Activated naive CD4-positive, alpha-beta T cell treated with anti-CD3 and anti-CD28 coated beads, Interleukin-2, amount 50 U/mL, for 72 hours (primary cell): ENCODE measurements around the gene JMJD6. TPM values are rescaled to one million over a fixed set of nuclear protein-coding genes. Genes with fewer than 3 reads are reported as not detected.
"Not testable (repeated sequence)": the region's sequence is repeated elsewhere in the genome, so short reads cannot be mapped to it uniquely, and the experiment has no call there.

ENCODE experiments used
- ATAC-seq, 2 donors: fragments of 150-1000 bp; cut with Tn5 transposase; 2 replicates each; pipeline ENCODE4 v1.10.0; 2021; ENCODE audit warnings: mild to moderate bottlenecking in 2 of 2, moderate library complexity in 2 of 2
- DNase-seq, 2 donors: peaks; one replicate each; pipeline ENCODE4 v3.0.0; 2021 to 2022; ENCODE audit warnings: low spot score in 2 of 2
- H3K27ac Mint-ChIP-seq, 2 donors: one replicate each; pipeline ENCODE4 v1.8.0; 2022; ENCODE audit warnings: mild to moderate bottlenecking in 2 of 2, mixed read lengths in 2 of 2
- H3K36me3 Mint-ChIP-seq, 2 donors: one replicate each; pipeline ENCODE4 v1.8.0; 2022; ENCODE audit warnings: mixed read lengths in 2 of 2
- H3K9me3 Mint-ChIP-seq, 2 donors: one replicate each; pipeline ENCODE4 v1.8.0; 2022; ENCODE audit warnings: mixed read lengths in 2 of 2
- total RNA-seq, 2 donors: library from RNA; stranded (reverse); gene quantifications; one replicate each; pipeline ENCODE4 v1.2.3, GENCODE V29; 2022

The JMJD6 gene
- total RNA-seq, 2 donors from 2014 or later = 82.3 to 91.0 TPM

DNA sequence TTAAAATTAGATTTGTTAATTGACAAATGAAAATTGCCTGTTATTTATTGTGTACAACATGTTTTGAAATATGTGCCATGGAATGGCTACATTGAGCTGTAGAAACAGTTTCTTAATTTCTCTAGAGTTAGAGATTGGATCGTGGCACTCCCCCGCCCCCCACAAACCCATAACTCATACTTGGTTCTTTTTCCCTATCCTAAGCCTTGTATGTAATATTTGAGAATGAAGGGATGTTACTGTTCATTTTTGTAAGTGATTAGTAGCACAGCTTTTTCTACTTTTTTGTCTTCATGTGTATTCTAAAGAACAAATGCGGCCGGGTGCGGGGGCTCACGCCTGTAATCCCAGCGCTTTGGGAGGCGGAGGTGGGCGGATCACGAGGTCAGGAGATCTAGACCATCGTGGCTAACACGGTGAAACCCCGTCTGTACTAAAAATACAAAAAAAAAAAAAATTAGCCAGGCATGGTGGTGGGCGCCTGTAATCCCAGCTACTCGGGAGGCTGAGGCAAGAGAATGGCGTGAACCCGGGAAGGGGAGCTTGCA is 13.2 kb upstream of the JMJD6 start:
- H3K27ac Mint-ChIP-seq, ATAC-seq, DNase-seq, H3K9me3 Mint-ChIP-seq: not testable (repeated sequence)
- H3K36me3 Mint-ChIP-seq = peaks cover 29 to 30% of the 10 kb centered on the region in 2 donors

DNA sequence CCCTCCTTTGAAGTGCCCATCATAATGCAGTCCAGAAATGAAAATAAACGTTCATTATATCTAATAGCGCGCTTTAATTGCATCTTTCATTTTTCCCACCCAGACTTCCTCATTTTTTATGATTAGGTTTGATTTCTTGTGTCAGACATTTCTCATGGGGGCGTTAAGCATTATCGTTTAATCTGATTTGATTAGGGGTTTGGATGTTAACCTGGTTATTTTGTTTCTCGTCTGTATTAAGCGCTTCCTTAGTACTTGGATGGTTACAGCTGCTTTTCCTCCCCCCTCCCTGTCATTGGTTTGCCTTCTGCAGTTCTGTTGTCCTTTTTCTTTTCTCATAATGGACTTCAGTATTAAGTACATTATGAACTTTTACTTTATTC is 12.1 kb upstream of the JMJD6 start:
- H3K36me3 Mint-ChIP-seq = peaks cover 35 to 41% of the 10 kb centered on the region in 2 donors
- peak overlapping the region; percentile 97 to 100 for H3K27ac Mint-ChIP-seq
- peaks cover 0 to 3% of the 10 kb centered on the region in 2 donors for H3K9me3 Mint-ChIP-seq
- DNase-seq (no peak), ATAC-seq (no peak)

DNA sequence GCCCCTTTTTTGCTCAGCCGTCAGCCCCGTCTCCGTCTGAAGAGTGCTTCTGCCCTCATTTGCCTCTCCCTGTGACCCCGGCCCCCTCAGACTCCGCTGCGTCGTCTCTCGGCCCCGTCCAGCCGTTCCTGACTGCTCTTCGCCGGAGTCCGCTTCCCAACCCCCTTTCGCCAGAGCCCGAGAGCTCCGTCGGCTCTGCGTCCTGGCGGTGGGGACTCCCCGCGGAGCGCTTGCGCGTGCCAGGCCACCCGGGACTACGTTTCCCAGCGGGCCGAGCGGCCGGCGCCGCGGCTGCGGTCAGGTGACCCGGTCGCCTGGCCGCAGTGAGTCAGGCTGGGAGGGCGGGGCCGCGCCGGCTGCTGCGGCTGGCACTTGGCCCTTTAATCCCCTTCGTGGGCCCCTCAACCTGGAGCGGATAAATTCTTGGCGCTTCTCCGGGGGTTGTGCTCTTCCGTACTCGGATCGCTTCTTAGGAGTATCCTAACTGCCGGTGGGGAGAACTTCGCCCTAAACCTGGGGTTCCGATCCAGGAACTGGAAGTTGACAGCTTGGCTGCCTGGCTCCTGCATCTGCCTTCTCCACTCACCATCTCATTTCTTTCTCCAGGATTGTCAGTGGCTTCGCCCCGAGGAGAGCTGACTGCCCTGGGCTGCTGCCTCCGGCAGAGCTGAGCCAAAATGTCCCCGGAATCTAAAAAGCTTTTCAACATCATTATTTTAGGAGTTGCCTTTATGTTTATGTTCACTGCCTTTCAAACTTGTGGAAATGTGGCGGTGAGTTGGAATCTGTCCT is 11.5 kb upstream of the JMJD6 start, which contains the start of gene MFSD11:
Gene MFSD11, plus strand, starts transcription at position 444 of the 792 bp plus-strand sequence. Its CDS starts 234 bp downstream, at position 678.
- ATAC-seq (peak; percentile 72 to 76), DNase-seq (peak; percentile 90 to 97)
- Mint-ChIP-seq H3K36me3 (peaks cover 41 to 47% of the 10 kb centered on the region in 2 donors), H3K27ac (peak within 1 kb of the TSS; percentile 97 to 100), H3K9me3 (peaks cover 0 to 3% of the 10 kb centered on the region in 2 donors)

DNA sequence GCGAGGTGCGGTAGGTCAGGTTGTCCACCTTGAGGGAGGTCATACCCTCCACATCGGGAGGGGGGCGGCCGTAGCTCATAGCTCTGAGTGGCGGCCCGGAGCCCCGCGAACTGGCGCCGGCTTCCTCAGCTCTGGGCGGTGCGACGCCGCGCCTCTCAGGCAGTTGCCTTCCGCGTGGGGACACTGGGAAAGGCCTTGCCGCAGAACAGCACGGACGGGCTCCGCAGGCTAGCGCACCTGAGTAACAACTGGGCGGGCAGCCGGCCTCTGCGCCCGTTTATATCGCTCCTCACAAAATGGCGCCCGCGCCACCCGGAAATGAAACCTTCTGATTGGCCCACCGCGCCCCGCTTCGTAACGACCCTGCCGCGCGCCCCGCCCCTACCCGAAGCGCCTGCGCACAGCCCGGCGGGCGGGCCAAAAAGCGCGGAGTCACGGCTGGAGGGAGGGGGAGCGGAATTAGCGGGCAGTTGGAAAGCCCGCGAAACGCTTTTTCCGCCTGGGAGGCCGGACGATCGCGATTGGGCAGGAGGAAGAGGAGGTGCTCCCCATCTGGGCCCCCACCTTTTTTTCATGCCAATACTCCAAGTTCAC is 10.8 kb upstream of the JMJD6 start, which contains the start of gene SRSF2:
Gene SRSF2, minus strand, starts transcription at position 250 of the 594 bp plus-strand sequence. Its CDS starts 171 bp downstream, at position 79.
- DNase-seq (peak; percentile 99 to 100), ATAC-seq (peak; percentile 74 to 75)

DNA sequence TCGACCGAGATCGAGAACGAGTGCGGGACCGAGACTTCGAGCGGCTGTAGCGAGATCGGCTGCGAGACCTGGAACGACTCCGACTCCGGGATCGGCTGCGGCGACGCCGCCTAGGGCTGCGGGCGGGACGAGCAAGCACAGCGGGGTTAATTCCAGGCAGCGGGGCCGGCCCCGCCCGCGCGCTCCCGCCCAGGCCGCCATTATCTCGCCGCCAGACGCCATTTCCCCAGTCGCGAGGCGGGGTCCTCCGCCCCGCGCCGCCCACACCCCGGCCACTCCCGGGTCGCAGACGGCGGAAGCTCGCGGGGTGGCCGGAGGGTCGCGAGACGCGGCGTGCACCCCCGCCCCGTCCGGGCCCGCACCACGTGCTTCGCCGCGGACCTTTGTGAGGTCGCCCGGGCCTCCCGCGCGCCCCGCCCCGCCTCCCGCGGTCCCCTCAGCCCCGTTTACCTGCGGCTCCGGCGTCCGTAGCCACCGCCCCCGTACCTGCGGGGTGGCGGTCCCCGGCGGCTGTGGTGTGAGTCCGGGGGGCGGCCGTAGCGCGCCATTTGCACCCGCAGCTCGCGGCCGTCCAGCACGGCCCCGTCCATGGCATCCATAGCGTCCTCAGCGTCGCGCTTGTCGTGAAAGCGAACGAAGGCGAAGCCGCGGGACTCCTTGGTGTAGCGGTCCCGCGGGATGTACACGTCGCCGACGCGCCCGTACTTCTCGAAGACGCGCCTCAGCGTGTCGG is 10.1 kb upstream of the JMJD6 start:
- ATAC-seq (peak; percentile 6 to 16), DNase-seq (peak; percentile 60 to 78)
- peaks cover 39 to 48% of the 10 kb centered on the region in 2 donors for H3K36me3 Mint-ChIP-seq
- peaks cover 0 to 3% of the 10 kb centered on the region in 2 donors for H3K9me3 Mint-ChIP-seq
- H3K27ac Mint-ChIP-seq = peak overlapping the region; percentile 99 to 100

More for the DNA sequence above, 10.8 kb upstream of the JMJD6 start, which contains the start of gene SRSF2:
- H3K9me3 Mint-ChIP-seq = peaks cover 0 to 3% of the 10 kb centered on the region in 2 donors
- H3K36me3 Mint-ChIP-seq = peaks cover 41 to 48% of the 10 kb centered on the region in 2 donors
- peak within 1 kb of the TSS; percentile 99 to 100 for H3K27ac Mint-ChIP-seq

DNA sequence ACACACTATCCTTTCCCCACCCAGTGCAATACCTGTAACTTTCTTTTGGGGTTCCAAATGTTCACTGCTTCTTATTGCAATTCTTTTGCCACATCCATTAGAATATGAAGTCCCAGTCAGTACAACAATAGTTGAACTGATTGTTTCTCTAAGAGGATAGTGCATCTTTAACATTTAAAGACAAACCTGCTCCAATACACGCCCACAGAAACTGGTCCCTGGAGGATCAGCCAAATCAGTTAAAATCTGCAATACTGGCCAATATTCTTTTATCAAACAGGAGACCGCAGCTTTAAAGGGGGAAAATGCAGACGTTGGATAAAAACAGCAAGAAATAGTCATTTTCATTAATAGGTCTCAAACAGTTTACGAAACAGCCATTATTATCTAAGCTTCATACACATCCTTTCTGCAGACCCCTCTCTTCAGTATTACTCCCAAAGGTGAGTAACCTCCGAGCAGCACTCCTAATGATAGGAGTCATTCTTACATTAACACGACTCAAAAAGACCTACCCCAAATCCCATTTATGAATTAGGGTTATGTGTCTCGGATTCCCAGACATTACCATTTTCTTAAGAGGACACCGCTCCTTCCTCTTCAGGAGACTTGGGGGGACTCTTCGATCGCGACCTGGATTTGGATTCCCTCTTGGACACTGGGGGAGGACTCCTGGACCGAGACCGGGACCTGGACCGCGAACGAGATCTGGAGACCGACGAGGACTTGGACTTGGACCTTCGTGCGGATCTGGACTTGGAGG is 9.4 kb upstream of the JMJD6 start:
- Mint-ChIP-seq H3K27ac (peak overlapping the region; percentile 99 to 100), H3K36me3 (peaks cover 42 to 48% of the 10 kb centered on the region in 2 donors), H3K9me3 (peaks cover 0 to 3% of the 10 kb centered on the region in 2 donors)
- no peak for ATAC-seq
- peak in 1 of 2 donors; percentile 36 for DNase-seq

DNA sequence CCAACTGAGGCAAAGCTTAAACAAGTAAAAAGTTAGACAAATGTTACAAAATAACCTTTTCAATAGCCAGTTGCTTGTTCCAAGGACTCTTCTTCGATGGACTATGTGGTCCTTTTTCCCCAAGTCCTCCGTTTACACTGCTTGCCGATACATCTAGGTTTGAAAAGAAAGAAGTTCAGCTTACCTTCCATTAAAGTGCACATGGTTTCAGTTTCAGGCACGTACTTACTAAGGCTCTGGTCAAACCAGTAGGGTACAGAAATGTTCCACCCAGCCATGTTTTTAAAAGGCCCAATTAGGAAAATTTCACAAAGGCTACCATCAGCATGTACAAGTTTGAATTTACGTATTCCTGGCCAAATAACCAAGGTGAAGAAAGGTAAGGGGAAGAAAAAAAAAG is 8.6 kb upstream of the JMJD6 start:
- no peak for DNase-seq
- H3K27ac Mint-ChIP-seq = peak overlapping the region; percentile 99 to 100
- H3K9me3 Mint-ChIP-seq = peaks cover 0 to 3% of the 10 kb centered on the region in 2 donors
- no peak for ATAC-seq
- peaks cover 43 to 48% of the 10 kb centered on the region in 2 donors for H3K36me3 Mint-ChIP-seq

DNA sequence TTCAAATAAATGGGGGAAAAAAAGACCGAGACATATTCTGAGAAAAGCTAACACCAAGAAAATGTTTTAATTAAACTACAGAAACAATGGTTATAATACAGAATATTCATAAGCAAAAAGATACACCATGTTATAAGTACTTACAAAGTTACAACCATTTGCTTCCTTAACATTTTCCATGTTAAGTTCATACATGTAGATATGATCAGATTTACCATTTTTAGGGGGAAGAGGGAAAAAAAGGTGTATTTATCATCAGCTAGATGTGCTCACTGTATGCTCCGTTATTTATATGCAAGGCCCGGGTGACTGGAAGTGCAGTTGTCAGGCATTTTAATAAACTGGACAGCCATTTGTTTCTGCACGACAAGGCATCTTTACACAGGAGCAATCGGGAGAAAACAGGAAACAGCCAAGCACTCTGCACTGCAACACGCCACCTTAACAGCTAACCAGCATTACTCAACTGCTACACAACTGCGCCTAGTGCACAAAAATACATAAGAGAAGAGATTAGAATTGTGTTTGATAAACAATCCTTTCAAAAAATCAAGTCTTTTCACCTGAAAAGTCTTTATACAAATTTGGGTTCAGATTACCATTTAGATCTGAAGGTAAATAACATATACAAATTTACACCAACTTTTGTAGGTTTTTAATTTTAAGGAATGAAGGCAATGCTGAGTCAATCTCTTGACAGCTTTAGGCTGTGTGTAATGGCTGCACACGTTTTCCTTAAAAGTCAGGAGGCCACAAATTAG is 7.9 kb upstream of the JMJD6 start:
- peaks cover 0 to 3% of the 10 kb centered on the region in 2 donors for H3K9me3 Mint-ChIP-seq
- peaks cover 48 to 51% of the 10 kb centered on the region in 2 donors for H3K36me3 Mint-ChIP-seq
- DNase-seq = no peak
- peak overlapping the region; percentile 99 to 100 for H3K27ac Mint-ChIP-seq
- no peak for ATAC-seq

DNA sequence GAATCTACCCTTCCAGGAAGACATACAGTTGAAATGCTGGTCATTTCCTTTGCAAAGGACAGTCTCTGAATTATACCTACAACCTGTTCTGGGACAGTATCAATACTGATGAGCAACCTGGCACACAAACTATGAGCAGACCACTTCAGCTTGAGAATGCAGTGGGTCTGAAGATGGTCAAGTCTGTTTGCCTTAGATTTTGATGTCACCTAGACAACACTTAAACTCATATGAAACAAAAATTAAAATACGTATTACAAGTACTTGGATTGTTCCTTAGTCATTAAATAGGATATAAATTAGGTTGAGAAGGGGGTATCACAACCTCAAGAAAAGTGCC is 7.2 kb upstream of the JMJD6 start:
- peaks cover 0 to 3% of the 10 kb centered on the region in 2 donors for H3K9me3 Mint-ChIP-seq
- ATAC-seq (no peak), DNase-seq (no peak)
- peaks cover 43 to 53% of the 10 kb centered on the region in 2 donors for H3K36me3 Mint-ChIP-seq
- H3K27ac Mint-ChIP-seq = peak overlapping the region; percentile 72 to 100

DNA sequence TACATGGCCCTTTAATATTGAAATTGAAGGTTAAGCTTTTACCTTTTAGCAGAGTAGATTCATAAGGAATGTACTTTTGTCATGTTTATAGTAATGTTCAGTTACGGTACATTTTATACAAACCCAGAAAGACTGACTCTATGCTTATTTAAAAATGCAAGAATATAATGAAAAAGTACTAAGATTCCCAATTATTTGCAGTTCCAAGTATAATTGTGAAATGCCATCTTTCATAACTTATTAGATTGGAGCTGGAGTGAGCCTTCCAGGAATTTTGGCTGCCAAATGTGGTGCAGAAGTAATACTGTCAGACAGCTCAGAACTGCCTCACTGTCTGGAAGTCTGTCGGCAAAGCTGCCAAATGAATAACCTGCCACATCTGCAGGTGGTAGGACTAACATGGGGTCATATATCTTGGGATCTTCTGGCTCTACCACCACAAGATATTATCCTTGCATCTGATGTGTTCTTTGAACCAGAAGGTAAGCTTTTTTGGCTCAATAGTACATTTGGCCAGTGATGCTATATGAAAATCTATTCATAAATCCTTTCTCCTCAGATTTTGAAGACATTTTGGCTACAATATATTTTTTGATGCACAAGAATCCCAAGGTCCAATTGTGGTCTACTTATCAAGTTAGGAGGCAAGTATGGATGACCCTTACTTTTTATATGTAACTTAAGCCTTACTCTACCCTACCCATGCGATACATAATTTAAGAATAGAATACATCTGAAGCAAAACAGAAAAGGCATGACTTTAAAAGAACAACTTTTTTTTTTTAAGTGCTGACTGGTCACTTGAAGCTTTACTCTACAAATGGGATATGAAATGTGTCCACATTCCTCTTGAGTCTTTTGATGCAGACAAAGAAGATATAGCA is 6.6 kb upstream of the JMJD6 start:
- ATAC-seq (no peak), DNase-seq (no peak)
- H3K36me3 Mint-ChIP-seq = peaks cover 37 to 53% of the 10 kb centered on the region in 2 donors
- peaks cover 0 to 3% of the 10 kb centered on the region in 2 donors for H3K9me3 Mint-ChIP-seq
- peak overlapping the region; percentile 72 to 100 for H3K27ac Mint-ChIP-seq

DNA sequence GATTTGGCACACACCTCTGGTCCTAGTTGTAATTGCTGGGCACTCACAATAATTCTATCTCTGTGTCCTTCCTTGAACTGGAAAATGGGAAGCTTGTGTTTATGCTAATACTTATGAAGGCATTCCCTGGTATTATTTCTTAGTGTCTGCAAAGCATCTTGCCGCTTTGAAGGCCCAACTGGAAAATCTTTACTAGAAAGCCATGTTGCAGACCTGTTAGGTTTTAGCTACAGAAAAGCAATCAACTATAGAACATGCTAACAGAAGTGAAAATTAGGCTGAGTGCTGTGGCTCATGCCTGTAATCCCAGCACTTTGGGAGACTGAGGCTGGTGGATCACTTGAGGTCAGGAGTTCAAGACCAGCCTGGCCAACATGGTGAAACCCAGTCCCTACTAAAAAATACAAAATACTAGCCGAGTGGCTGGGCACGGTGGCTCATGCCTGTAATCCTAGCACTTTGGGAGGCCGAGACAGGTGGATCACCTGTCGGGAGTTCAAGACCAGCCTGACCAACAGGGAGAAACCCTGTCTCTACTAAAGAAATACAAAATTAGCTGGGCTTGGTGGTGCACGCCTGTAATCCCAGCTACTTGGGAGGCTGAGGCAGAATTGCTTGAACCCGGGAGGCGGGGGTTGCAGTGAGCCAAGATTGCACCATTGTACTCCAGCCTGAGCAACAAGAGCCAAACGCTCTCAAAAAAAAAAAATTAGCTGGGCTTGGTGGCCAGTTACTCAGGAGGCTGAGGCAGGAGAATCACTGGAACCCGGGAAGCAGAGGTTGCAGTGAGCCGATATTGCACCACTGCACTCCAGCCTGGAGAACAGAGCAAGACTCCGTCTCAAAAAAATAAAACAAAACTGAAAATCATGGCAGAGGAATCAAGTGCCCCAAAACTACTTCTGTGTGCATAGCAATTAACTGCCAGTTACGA is 5.7 kb upstream of the JMJD6 start:
- peaks cover 41 to 61% of the 10 kb centered on the region in 2 donors for H3K36me3 Mint-ChIP-seq
- not testable (repeated sequence) for H3K9me3 Mint-ChIP-seq, DNase-seq, ATAC-seq
- peak overlapping the region; percentile 93 to 100 for H3K27ac Mint-ChIP-seq

DNA sequence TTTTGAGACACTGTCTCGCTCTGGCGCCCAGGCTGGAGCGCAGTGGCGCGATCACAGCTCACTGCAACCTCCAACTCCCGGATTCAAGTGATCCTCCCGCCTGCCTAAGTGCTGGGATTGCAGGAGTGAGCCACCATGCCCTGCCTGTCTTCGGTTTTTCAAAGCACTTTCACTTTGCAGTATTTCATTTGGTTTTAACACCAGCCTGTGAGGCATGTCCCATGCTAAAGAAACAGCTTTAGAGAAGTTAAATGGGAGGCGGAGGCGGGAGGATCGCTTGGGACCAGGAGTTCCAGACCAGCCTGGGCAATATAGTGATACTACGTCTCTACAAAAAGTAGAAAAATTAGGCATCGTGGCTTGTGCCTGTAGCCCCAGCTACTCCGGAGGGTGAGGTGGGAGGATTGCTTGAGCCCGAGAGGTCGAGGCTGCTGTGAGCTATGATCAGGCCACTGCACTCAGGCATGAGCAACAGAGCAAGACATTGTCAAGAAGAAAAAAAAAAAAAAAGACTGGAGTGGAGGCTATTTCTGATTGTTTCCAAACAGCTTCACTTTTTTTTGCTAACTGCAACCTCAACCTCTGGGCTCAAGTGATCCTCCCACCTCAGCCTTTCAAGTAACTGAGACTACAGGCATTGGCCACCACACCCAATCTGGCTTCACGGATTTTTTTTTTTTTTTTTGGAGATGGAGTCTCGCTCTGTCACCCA is 1.5 kb upstream of the JMJD6 start:
- ATAC-seq = no peak
- H3K27ac Mint-ChIP-seq = peak overlapping the region; percentile 97 to 99
- H3K36me3 Mint-ChIP-seq = peaks cover 24 to 45% of the 10 kb centered on the region in 2 donors
- no peak for DNase-seq
- H3K9me3 Mint-ChIP-seq = no peaks in the 10 kb centered on the region
